Breast epithelium (tissue), 4 donors: ENCODE measurements around the gene LYRM2. TPM values are rescaled to one million over a fixed set of nuclear protein-coding genes. Genes with fewer than 3 reads are reported as not detected.
"Not testable (repeated sequence)": the region's sequence is repeated elsewhere in the genome, so short reads cannot be mapped to it uniquely, and the experiment has no call there.

Experiments
- DNase-seq, 2 donors: peaks; one replicate each; pipeline ENCODE4 v3.0.0-alpha.2; 2019; ENCODE audit warnings: low spot score in 2 of 2
- H3K27ac ChIP-seq, 2 donors: fragments of 200-600 bp; sonication (generic) in 1 of 2; one replicate each; pipeline ENCODE4 v1.5.1; 2016 to 2019; ENCODE audit warnings: mild to moderate bottlenecking in 1 of 2
- H3K27me3 ChIP-seq, 2 donors: fragments of 200-600 bp; sonication (generic) in 1 of 2; one replicate each; pipeline versions ENCODE4 v1.5.1 to v1.6.0; 2017 to 2019; ENCODE audit warnings: control low read depth in 1 of 2, mild to moderate bottlenecking in 1 of 2
- H3K36me3 ChIP-seq: fragments of 200-600 bp; one replicate; pipeline ENCODE4 v1.5.1; 2019
- H3K4me1 ChIP-seq, 2 donors: fragments of 200-600 bp; sonication (generic); one replicate each; pipeline ENCODE4 v1.5.1; 2016 to 2019; ENCODE audit warnings: control low read depth in 1 of 2
- H3K4me3 ChIP-seq, 3 donors: fragments of 200-600 bp; sonication (generic); 1 replicate in 2 of 3; 2 replicates in 1 of 3; pipeline ENCODE4 v1.5.1; 2016 to 2019; ENCODE audit warnings: mild to moderate bottlenecking in 3 of 3, moderate library complexity in 2 of 3
- H3K9me3 ChIP-seq, 2 donors: fragments of 200-600 bp; sonication (generic) in 1 of 2; one replicate each; pipeline ENCODE4 v1.5.1; 2016 to 2019; ENCODE audit warnings: control low read depth in 1 of 2
- CTCF ChIP-seq, 3 donors: fragments of 450-650 bp; IDR thresholded peaks; one replicate each; pipeline ENCODE4 v1.5.1; 2016 to 2017; ENCODE audit warnings: antibody characterized with exemption in 3 of 3, mild to moderate bottlenecking in 3 of 3, moderate library complexity in 3 of 3
- POLR2A ChIP-seq: fragments of 450-650 bp; IDR thresholded peaks from one replicate; pipeline ENCODE4 v1.6.1; 2016; ENCODE audit warnings: antibody characterized with exemption, mild to moderate bottlenecking, moderate library complexity
- POLR2AphosphoS5 ChIP-seq, 3 donors: sonication (generic); formaldehyde crosslinking; IDR thresholded peaks; one replicate each; pipeline ENCODE4 v1.6.1; 2017; ENCODE audit warnings: antibody characterized with exemption in 3 of 3
- intact Hi-C: fragments of 100-400 bp; cut with DNase I; formaldehyde crosslinking; loops from one replicate; pipeline ENCODE4 v1.15.1; 2023; ENCODE audit warnings: low total_unique reads
- total RNA-seq, 3 donors: library from RNA; depleted of rRNA; stranded (reverse); fragments of >200 nt; gene quantifications; one replicate each; pipeline ENCODE4 v1.1.0, GENCODE V29; 2016

LYRM2 gene
- total RNA-seq, 3 donors from 2014 or later, result 20.3 to 27.4 (median 23.2) TPM

GRCh38 chr6:89640804-89641203 is 2.3 kb upstream of the LYRM2 start:
- H3K36me3 ChIP-seq, result no peaks in the 10 kb centered on the region
- TF ChIP-seq CTCF (IDR thresholded peaks at IDR 0.05) (no peak), POLR2AphosphoS5 (IDR thresholded peaks at IDR 0.05) (no peak), POLR2A (no peak)
- intact Hi-C loops, result no loop called here
- H3K27me3 ChIP-seq, result no peaks in the 10 kb centered on the region
- DNase-seq, result no peak
- H3K27ac ChIP-seq, result no peak overlapping the region
- peaks cover 0 to 10% of the 10 kb centered on the region in 2 donors for H3K4me1 ChIP-seq
- no peaks in the 10 kb centered on the region for H3K9me3 ChIP-seq
- no peak overlapping the region for H3K4me3 ChIP-seq

GRCh38 chr6:89637960-89638319 is 607 bp downstream of the LYRM2 start:
- no peak for DNase-seq
- H3K36me3 ChIP-seq, result no peaks in the 10 kb centered on the region
- TF ChIP-seq POLR2AphosphoS5 (IDR thresholded peaks at IDR 0.05) (no peak), CTCF (IDR thresholded peaks at IDR 0.05) (no peak), POLR2A (no peak)
- intact Hi-C loops, result no loop called here
- H3K4me1 ChIP-seq, result peaks cover 0 to 10% of the 10 kb centered on the region in 2 donors
- peak overlapping the region; percentile 94 to 96 for H3K27ac ChIP-seq
- no peaks in the 10 kb centered on the region for H3K9me3 ChIP-seq
- H3K4me3 ChIP-seq, result peak overlapping the region; percentile 58 to 76 (median 62)
- no peaks in the 10 kb centered on the region for H3K27me3 ChIP-seq

- H3K27me3 ChIP-seq, DNase-seq, H3K27ac ChIP-seq, H3K36me3 ChIP-seq, H3K4me3 ChIP-seq, intact Hi-C loops, H3K9me3 ChIP-seq, H3K4me1 ChIP-seq: not testable (repeated sequence)
Observed at GRCh38 chr6:89636412-89636811, 2.1 kb downstream of the LYRM2 start.

GRCh38 chr6:89630488-89630887 is 8.1 kb downstream of the LYRM2 start:
- Histone ChIP-seq H3K4me3 (no peak overlapping the region), H3K4me1 (no peaks in the 10 kb centered on the region), H3K27ac (no peak overlapping the region), H3K27me3 (no peaks in the 10 kb centered on the region), H3K9me3 (no peaks in the 10 kb centered on the region), H3K36me3 (no peaks in the 10 kb centered on the region)
- no peak for TF ChIP-seq POLR2AphosphoS5 (IDR thresholded peaks at IDR 0.05)
- no peak for TF ChIP-seq POLR2A
- no peak for TF ChIP-seq CTCF (IDR thresholded peaks at IDR 0.05)
- DNase-seq, result no peak
- intact Hi-C loops, result no loop called here

- TF ChIP-seq CTCF (IDR thresholded peaks at IDR 0.05), result no peak
- no peak for TF ChIP-seq POLR2A
- TF ChIP-seq POLR2AphosphoS5 (IDR thresholded peaks at IDR 0.05), result no peak
- intact Hi-C loops, result no loop called here
- DNase-seq, result no peak
Observed at GRCh38 chr6:89623749-89624148, 14.8 kb downstream of the LYRM2 start.

GRCh38 chr6:89619567-89619966 is 19.0 kb downstream of the LYRM2 start:
- no peaks in the 10 kb centered on the region for H3K9me3 ChIP-seq
- intact Hi-C loops, result no loop called here
- H3K4me1 ChIP-seq, result no peaks in the 10 kb centered on the region
- H3K27ac ChIP-seq, result no peak overlapping the region
- H3K27me3 ChIP-seq, result no peaks in the 10 kb centered on the region
- DNase-seq, result no peak
- no peak for TF ChIP-seq POLR2AphosphoS5 (IDR thresholded peaks at IDR 0.05)
- no peak for TF ChIP-seq CTCF (IDR thresholded peaks at IDR 0.05)
- TF ChIP-seq POLR2A, result no peak
- H3K36me3 ChIP-seq, result no peaks in the 10 kb centered on the region
- no peak overlapping the region for H3K4me3 ChIP-seq

More at GRCh38 chr6:89623749-89624148, 14.8 kb downstream of the LYRM2 start:
- H3K4me3 ChIP-seq, result no peak overlapping the region
- H3K9me3 ChIP-seq, result no peaks in the 10 kb centered on the region
- H3K4me1 ChIP-seq, result no peaks in the 10 kb centered on the region
- H3K27me3 ChIP-seq, result no peaks in the 10 kb centered on the region
- H3K36me3 ChIP-seq, result no peaks in the 10 kb centered on the region
- H3K27ac ChIP-seq, result no peak overlapping the region
